Activated CD8-positive, alpha-beta memory T cell treated with anti-CD3 and anti-CD28 coated beads for 36 hours (primary cell): ENCODE measurements around the gene EPHA4. TPM values are rescaled to one million over a fixed set of nuclear protein-coding genes. Genes with fewer than 3 reads are reported as not detected.

Experiments used
- CTCF ChIA-PET: fragments of 350-600 bp; sonication (Branson Sonifier 250); formaldehyde crosslinking; loops from one replicate; lab custom pipeline; 2021; ENCODE audit warnings: antibody characterized with exemption; lab: Charles Lee
- POLR2A ChIA-PET: fragments of 350-600 bp; sonication (Branson Sonifier 250); formaldehyde crosslinking; loops from one replicate; lab custom pipeline; 2021; ENCODE audit warnings: antibody characterized with exemption; lab: Charles Lee
- total RNA-seq, 2 experiments: library from RNA; stranded (reverse); gene quantifications; one replicate each; pipeline ENCODE4 v1.2.3, GENCODE V29; 2021

EPHA4 gene
- total RNA-seq, result 1 to 10 TPM; 2.0 to 2.3 TPM

DNA sequence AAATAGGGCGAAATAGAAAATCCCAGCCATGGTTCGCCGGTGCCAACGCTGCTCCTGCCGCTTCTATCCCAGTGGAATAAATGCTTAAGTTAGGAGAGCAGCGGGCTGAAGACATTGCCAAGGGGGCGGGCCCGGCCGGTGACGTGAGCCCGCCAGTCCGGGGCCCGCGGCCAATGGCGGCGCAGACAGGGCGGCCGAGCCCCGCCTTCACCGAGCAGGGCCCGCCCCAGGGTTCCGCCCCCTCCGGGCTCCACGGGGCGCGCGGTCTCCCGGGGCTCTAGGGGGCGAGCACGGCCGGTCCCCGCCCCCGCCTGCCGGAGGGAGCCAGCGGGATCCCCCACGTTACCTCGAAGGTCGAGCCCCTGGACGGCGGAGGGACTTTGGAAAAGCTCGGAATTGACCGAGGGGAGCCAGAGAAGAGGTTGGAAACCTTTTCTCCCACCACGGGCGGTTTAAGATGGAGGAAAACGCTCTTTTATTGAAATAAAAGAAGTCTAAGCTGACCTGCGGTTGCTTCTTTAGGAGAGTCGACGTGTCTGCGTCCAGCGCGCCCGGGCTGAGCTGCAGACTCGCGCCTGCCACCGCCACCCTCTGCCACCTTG is at the start of gene EPHA4:
Gene EPHA4 (minus strand): TSS at position 86 of the 602 bp plus-strand sequence. CDS start 56 bp downstream, at position 30.
- POLR2A ChIA-PET, result no interaction called here
- CTCF ChIA-PET, result interaction anchor here (0.6 to 1.9 kb wide), 4 partner anchors 55 to 885 kb away, joined by 3 to 5 read pairs (median 4); no protein-coding TSS in a partner anchor

DNA sequence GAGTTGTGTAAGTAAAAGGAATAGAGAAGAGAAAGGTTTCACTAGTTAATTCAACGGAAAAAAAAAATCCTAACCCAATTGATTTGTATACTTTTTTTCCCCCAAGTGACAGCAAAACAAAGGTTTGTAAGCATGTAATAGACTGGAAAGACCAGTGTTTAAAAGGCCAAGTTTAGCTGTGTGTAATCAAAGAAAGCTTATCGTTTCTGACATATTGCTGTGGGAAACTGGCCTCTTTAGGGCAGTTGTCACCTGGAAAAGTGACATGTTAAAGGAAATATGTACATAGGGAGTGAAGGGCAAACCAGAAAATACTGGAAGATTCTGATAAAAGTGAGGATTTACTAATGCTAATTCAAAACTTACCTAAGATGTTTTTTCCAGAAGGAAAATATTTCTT is 45.9 kb upstream of the EPHA4 start:
- ChIA-PET POLR2A (no interaction called here), CTCF (no interaction called here)

DNA sequence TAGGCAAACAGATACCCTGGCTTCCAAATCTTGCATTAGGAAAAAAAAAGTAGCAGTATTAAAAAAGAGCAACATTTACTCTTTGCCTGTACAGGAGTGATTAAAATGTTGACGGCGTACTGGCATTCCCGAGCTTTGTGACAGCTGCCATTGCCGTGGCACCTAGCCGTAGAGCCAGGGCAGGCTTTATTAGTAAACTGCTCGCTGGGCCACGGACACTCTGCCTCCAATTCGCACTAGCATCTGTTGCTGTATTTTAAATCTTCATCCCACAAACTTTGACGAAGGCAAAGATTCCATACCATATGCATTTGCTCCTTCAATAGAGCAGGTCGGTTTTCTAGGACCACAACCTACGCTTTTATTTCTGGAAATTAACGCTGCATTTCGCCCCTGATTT is 44.5 kb upstream of the EPHA4 start:
- ChIA-PET CTCF (no interaction called here), POLR2A (no interaction called here)

DNA sequence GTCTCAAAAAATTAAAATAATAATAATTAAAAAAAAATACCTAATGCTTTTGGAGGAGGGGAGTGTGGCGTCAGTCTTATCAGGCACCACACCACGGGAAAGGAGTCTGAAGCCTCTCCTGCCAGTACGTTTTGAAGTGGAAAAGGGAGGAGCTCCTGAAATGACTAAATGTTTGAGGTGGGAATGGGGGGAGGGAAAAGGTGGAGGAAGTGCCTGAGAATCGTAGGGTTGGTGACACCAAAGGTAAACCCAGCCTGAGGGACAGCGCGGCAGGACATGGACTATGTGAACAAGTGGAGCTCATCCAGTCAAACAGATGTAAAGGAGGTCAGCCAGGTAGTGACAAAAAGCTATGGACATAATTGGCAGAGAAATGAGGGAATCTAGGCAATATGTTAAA is 42.2 kb upstream of the EPHA4 start:
- POLR2A ChIA-PET, result no interaction called here
- CTCF ChIA-PET, result no interaction called here

DNA sequence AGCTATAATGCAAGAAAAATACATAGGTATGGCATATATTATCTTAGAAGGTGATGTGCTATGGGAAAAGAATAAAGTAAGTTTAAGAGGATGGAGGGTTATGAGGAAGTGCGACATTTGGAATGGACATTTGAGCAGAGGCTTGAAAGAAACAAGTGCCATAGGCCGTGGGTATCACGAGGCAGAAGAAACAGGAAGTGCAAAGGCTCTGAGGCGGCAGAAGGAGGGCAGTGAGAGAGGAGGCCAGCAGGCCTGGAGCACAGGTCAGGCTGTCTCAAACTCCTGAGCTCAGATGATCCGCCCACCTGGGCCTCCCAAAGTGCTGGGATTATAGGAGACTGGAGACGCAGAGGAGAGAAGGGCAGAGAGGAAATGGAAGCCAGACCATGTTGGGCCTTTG is 40.7 kb upstream of the EPHA4 start:
- CTCF ChIA-PET, result no interaction called here
- POLR2A ChIA-PET, result no interaction called here

DNA sequence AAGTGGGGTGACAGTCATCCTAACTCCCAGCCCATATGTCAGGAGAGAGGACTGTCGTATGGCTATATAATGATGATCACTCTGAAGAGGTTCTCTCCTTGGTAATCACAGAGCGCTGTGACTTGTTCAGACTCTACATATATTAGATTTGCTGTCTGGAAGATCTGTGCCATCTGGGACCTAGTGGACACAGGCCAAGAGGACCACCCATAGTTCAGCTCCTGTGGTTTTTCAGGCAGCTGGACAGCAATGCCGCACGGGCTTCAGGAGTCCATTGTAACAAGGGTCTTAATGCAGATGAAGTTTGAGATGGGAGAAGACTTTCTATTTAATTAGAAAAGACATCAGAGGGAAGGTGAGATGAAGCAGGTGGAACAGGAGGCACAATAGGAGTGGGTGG is 40.1 kb upstream of the EPHA4 start:
- POLR2A ChIA-PET, result no interaction called here
- CTCF ChIA-PET, result no interaction called here

DNA sequence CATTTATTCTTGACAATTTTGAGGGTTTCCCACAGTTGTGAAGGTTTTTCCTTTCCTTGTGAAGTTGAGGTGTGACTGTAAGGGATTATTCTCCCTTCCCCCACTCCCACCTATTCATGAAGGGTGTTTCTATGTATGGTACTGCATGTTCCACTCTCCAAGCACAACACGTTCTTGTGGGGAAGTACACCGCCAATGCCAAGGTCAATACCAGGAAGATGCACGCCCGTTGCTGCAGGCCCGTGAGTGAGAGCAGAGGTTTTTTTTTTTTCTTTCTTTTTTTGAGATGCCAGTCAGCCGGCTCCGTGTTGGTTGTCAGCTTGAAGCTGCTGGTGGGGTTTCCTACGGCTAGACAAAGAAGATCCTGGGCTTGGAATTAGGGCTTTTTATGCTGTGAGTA is 38.6 kb upstream of the EPHA4 start:
- CTCF ChIA-PET, result no interaction called here
- POLR2A ChIA-PET, result no interaction called here

DNA sequence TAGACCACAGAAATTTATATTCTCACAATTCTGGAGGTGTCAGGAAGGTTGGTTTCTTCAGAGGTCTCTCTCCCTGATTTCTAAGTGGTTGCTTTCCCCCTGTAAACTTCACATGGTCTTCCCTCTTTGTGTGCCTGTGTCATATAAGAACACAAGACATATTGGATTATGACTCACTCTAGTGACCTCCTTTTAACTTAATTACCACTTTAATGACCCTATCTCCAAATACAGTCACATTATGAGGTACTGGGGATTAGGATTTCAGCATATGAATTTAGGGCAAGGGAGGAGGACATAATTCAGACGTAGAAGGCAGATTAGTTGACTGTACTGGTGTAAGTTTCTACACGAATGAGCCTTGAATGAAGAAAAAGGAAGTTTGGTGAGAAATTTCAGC is 38.2 kb upstream of the EPHA4 start:
- ChIA-PET CTCF (no interaction called here), POLR2A (no interaction called here)

DNA sequence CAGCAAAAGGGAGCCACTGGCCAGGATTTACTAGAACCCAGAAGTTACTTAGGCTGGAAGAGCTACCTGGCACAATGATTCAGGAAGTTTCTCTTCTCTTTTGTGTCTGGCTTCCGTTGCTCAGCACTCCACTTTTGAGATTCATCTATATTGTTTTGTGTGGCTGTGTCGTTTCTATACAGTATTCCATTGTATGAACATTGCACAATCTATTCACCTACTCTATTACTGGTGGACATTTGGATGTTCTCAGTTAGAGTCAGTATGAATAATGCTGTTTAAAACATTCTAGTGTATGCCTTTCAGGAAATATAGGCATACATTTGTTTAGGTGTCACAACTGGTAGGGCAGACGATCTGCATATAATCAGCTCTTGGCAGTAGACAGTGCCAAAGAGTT is 36.3 kb upstream of the EPHA4 start:
- ChIA-PET POLR2A (no interaction called here), CTCF (no interaction called here)

DNA sequence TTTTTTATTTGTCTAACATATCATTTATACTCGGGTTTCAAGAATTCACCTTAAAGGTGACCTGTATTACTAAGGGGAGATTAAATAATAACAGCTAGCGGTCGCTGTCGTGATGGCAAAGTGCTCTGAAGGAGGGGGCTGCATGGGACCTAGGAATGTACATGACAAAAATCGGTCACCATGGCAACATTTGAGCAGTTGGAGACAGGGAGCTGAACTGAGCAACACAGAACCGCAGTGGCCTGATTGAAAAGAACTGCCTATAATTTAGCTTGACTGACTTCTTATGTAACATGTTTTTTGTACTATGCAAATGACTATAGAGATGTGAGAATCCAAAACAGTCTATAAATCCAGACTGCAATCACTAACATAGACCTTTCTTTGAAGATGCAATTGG is 34.3 kb upstream of the EPHA4 start:
- CTCF ChIA-PET, result no interaction called here

DNA sequence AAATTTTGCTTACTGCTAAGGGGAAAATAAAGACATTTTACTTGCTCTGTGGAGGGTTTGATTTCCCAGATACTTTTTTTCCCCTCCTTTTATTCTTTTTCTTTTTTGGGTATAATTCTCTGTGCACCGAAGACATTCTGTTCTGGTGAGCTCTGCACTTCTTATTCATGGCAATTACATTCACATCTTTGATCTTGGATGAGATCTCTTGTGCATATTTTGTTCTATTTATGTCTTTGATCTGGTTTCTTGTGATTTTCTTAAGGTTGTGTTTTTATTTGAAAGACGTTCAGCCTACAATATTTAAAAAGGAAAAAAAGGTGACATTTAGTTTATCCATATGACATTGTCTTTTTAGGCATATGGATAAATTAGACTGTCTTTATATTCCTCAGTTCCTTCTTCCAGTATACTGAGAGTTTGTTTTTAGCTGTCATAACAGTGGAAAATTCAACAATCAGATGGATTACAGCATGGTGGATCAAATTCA is 33.7 kb upstream of the EPHA4 start:
- POLR2A ChIA-PET, result no interaction called here
- CTCF ChIA-PET, result no interaction called here

More for the DNA sequence above, 34.3 kb upstream of the EPHA4 start:
- POLR2A ChIA-PET, result no interaction called here

DNA sequence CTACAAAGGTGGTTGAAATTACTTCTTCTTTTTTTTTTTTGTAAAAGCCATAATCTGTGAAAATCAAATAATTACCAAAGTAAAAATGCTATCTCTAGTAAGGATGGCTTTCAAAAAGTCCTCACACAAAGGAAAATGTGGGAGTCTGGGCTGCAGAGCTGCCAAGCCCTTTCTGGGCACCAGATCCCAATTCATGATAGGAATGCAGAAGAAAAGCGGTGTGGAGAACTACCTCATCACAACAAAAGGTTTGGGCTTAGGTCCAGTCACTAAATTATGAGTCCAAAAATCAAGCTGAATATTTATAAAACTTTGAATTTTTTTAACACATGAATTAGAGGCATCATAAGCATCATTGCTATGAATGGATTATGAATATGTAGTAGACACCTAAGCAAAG is 30.8 kb upstream of the EPHA4 start:
- ChIA-PET POLR2A (interaction anchor here (0.7 kb wide), 1 partner anchor 1980 kb away, joined by 3 read pairs; no protein-coding TSS in a partner anchor), CTCF (no interaction called here)

DNA sequence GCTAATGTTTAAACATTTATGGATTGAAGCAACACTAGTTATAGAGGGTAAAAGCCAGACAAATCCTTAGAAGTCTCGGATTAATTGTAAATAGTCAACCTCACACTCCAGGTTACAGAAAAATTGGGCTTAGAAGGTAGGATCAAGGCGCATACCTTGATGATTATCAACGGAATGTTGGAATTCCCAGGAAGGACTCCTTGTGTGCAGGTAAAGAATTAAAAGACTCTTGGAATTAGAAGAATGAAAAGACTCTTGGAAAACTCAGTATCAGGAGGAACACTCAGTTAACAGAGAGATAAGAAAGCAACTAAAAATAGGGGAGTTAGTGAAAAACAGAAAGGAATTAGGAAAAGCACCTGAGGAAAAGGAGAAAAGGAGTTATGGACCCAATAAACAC is 29.3 kb upstream of the EPHA4 start:
- CTCF ChIA-PET, result no interaction called here
- POLR2A ChIA-PET, result no interaction called here

DNA sequence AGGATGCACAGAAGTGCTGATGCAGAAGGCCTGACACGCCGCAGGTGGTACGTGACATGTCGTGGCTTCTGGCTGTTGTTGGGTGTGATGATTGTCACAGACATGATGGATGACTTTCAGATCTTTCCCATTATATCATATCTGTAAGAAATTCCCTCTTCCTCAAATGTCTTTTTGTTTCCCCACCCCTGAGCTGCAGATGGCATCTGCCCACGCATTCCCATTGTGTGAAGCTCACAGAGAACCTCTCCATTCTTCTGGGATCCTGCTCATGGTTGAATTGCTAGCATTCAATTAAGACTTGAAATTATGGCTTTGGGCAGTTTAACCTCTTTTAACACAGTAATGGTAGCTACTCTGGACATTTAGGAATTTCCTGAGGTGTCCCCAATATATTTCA is 28.3 kb upstream of the EPHA4 start:
- CTCF ChIA-PET, result no interaction called here

DNA sequence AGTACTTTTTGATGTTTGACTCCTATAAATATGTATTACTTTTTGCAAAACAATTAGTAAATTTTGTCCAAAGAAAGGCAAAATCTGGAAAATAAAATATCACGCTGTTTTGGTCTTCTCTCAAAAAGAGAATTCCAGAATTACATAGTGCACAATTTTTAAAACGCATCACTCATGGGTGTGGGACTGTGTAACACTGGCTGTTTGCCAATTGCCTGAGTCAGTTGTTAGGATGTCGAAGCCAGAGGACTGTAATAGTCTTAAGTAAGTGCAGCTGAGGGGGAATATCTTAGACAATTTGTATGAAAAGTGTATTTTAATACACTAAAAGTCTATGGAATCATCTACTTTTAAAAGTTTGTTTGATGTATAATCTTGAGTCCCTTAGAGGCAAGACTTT is 24.1 kb upstream of the EPHA4 start:
- CTCF ChIA-PET, result no interaction called here
- POLR2A ChIA-PET, result no interaction called here

More for the DNA sequence above, 28.3 kb upstream of the EPHA4 start:
- POLR2A ChIA-PET, result no interaction called here

DNA sequence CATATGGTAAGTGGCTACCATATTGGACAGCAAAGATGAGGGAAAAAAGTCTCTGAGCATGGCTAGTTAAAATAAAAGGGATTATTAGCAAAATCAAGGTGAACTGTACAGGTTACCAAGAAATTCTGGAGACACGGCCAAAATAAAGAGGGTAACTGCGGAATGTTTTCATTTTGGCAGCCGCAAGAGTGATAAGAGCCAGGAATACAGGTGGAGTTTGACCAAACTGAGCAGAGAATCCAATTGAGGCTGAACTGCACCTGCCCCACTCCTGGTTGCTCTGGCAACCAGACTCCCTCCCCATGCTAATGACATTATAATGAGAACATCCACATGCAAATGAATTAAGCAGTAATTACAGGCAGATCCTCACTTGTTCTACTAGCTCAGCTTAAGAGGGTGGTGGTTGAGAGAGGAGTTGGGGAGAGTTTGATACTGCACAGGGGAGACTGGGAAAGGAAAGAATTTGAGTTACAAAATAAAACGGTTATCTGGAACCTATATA is 18.8 kb upstream of the EPHA4 start:
- ChIA-PET POLR2A (no interaction called here), CTCF (no interaction called here)

DNA sequence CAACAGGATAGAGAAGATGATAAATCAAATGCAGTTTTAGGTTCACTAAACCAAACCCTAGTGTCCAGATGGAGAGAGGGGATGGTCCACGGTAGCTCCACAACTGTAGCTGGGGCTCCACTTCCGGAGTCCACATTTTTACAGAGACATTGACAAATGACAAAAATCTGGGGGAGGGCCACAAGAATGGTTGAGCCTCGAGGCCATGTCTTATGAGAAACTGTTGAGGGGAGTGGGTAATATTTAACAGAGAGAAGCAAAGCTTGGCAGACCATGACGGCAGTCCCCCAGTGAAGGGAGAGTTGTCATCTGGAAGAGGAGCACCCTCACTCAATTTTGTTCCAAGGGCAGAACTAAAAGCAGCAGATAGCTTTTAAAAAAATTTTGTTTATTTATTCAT is 17.6 kb upstream of the EPHA4 start:
- POLR2A ChIA-PET, result no interaction called here
- CTCF ChIA-PET, result no interaction called here

DNA sequence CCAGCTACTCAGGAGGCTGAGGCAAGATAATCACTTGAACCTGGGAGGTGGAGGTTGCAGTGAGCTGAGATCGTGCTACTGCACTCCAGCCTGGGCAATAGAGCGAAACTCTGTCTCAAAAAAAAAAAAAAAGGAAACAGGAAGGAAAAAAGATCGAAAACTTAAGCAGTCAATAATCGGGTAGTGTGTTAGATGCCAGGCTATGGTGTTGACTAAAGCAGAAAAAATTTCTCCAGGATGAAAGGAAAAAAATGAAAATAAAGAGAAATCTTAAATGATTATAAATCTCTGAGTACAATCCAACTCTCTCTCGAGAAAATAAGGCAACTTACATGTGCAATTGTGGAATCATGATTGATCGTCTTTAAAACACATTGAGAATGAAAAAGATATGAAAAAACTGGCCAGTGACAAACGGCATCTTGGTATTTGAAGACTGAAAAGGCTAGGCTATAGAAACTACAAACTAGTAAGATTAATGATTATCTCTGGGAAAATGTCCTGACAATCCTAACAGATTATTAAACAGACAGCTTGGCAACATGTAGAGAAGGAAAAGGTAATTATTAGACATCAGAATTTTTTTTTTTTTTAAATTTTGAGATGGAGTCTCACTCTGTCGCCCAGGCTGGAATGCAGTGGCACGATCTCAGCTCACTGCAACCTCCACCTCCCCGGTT is 16.3 kb upstream of the EPHA4 start:
- ChIA-PET POLR2A (no interaction called here), CTCF (no interaction called here)

DNA sequence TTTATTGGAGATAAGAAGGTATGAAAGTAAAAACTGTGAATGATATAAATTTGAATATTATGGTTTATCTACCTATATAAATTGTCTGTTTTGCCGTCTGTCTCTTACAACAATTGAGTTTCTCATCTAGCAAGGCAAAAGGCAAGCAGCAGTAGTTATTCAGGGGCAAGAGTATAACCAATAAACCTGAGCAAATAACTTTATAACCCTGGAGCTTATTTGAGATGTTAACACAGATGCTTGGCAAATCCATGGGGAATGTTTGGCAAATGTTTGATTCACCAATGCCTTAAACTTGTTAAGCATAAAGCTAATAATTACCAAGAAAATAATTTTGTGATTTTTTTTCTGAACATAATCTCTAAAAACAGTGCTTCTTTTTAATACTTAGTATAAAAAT is 9.9 kb upstream of the EPHA4 start:
- ChIA-PET CTCF (interaction anchor here (1.4 kb wide), 1 partner anchor 8 kb away, joined by 3 read pairs; no protein-coding TSS in a partner anchor), POLR2A (no interaction called here)

DNA sequence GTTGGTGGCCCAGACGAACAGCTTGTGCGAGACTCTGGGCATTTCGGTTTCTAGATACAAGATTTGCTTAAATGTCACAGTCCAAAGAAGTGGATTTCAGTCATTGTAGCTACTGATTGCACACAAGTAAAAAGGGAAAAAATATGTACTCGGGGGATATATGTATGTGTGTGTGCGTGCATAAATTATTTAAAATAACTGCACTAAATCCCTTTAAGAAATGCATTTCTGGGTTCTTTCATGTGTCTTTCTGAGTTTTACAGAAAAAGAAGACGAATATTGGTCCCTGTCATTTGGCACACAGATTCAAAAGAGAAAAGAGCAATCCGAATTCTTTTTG is 2.1 kb upstream of the EPHA4 start:
- ChIA-PET CTCF (interaction anchor here (0.6 to 1.9 kb wide), 6 partner anchors 8 to 892 kb away, joined by 3 to 5 read pairs (median 4); no protein-coding TSS in a partner anchor), POLR2A (interaction anchor here (0.7 kb wide), 1 partner anchor 150 kb away, joined by 3 read pairs; no protein-coding TSS in a partner anchor)
